K562 (cell line): ENCODE results near the gene SPATA13. TPM values are rescaled to one million over a fixed set of nuclear protein-coding genes. Genes with fewer than 3 reads are reported as not detected.

Experiments
- ATF7 ChIP-seq: fragments of 450-650 bp; IDR thresholded peaks from 2 replicates; pipeline ENCODE4 v1.7.1; 2014; ENCODE audit warnings: mild to moderate bottlenecking, moderate library complexity
- DMBX1 ChIP-seq: fragments of 250-450 bp; sonication (Bioruptor Pico); IDR thresholded peaks from 2 replicates; pipeline ENCODE4 v1.8.0; 2022; ENCODE audit warnings: inconsistent platforms, mild to moderate bottlenecking, moderate library complexity, borderline replicate concordance
- EGR1 ChIP-seq: fragments of 450-650 bp; conservative IDR thresholded peaks from 2 replicates; pipeline ENCODE4 v1.6.1; 2017; ENCODE audit warnings: mild to moderate bottlenecking
- NR2C2 ChIP-seq, 2 experiments: fragments of 200-800 bp in 1 of 2; sonication (Bioruptor generic) in 1 of 2; sonication (generic) in 1 of 2; formaldehyde crosslinking in 1 of 2; IDR thresholded peaks; 2 replicates each; pipeline versions ENCODE4 v1.6.1 to v1.8.0; 2016 to 2022; ENCODE audit warnings: mild to moderate bottlenecking in 1 of 2, missing compliant biosample characterization in 1 of 2, missing genetic modification characterization in 1 of 2, missing genetic modification reagents in 1 of 2
- RREB1 ChIP-seq: fragments of 250-450 bp; sonication (Bioruptor Pico); IDR thresholded peaks from 2 replicates; pipeline ENCODE4 v1.4.0; 2020
- SMAD3 ChIP-seq: fragments of 450-650 bp; formaldehyde crosslinking; conservative IDR thresholded peaks from 2 replicates; pipeline ENCODE4 v1.4.0; 2020; ENCODE audit warnings: mild to moderate bottlenecking
- ZBTB33 ChIP-seq: sonication (generic); formaldehyde crosslinking; IDR thresholded peaks from 2 replicates; pipeline ENCODE4 v1.8.1; 2023; ENCODE audit warnings: mild to moderate bottlenecking, missing genetic modification reagents
- ZNF318 ChIP-seq, 2 experiments: fragments of 450-650 bp; IDR thresholded peaks; 2 replicates each; pipeline ENCODE4 v1.6.1; 2016; ENCODE audit warnings: mild to moderate bottlenecking in 2 of 2, borderline replicate concordance in 1 of 2, low read depth in 1 of 2, moderate library complexity in 1 of 2
- polyA plus RNA-seq, 8 experiments: library from polyadenylated mRNA; depleted of rRNA in 4 of 8; stranded (reverse) in 5 of 8; unstranded in 3 of 8; fragments of >200 nt; fragmentation: Nextera tagmentation in 2 of 8; fragmentation: Illumina TruSeq in 1 of 8; extraction: Ambion mirVana in 2 of 8; extraction: Trizol in 1 of 8; gene quantifications; 2 replicates each; pipeline versions ENCODE4 v1.2.1 to v1.2.3, GENCODE V29; 2011 to 2014; ENCODE audit warnings: inconsistent platforms in 1 of 8, missing spikeins in 1 of 8
- total RNA-seq, 7 experiments: library from RNA; depleted of rRNA in 6 of 7; stranded (reverse); fragments of >200 nt in 6 of 7; fragmentation: Illumina TruSeq in 2 of 7; extraction: Trizol in 2 of 7; gene quantifications; 2 replicates each; pipeline versions ENCODE4 v1.2.1 to v1.2.3, GENCODE V29; 2011 to 2021; ENCODE audit warnings: low replicate concordance in 1 of 7

SPATA13 gene
- total and polyA plus RNA-seq, 9 of the 15 experiments (the other 6 are each of a cell fraction or from before 2014, with no cell fraction given), result 0.08 to 0.99 (median 0.21) TPM; not detected in 2

- TF ChIP-seq RREB1 (CRISPR knock-in tag) (no peak), SMAD3 (CRISPR knock-in tag) (no peak), DMBX1 (no peak), ATF7 (no peak), ZBTB33 (CRISPR knock-in tag) (no peak), NR2C2 (CRISPR knock-in tag; IDR thresholded peaks at IDR 0.05) (no peak), NR2C2 (tag; IDR thresholded peaks at IDR 0.05) (no peak), EGR1 (no peak), ZNF318 (IDR thresholded peaks at IDR 0.05; ENCODE audit: borderline replicate concordance in 1 of 2, low read depth in 1 of 2) (no peak)
These were observed 111.3 kb downstream of the SPATA13 start (continued) for GRCh38 chr13:24271601-24272451.
